HG03460 (cell line): Measurements from ENCODE around the gene APOC3.

Experiments
- ATAC-seq: cut with Tn5 transposase; IDR thresholded peaks from one replicate; pipeline ENCODE4 v1.9.1; 2021; ENCODE audit not compliant: unreplicated experiment

Gene APOC3

GRCh38 chr11:116843661-116844060 is 14.0 kb downstream of the APOC3 start:
- ATAC-seq: no peak

GRCh38 chr11:116844722-116845121 is 15.0 kb downstream of the APOC3 start:
- ATAC-seq: no peak

GRCh38 chr11:116847612-116848011 is 17.9 kb downstream of the APOC3 start:
- ATAC-seq: no peak

GRCh38 chr11:116849060-116849459 is 19.4 kb downstream of the APOC3 start:
- no peak for ATAC-seq

- ATAC-seq: no peak
Measured at GRCh38 chr11:116849486-116849885, 19.8 kb downstream of the APOC3 start.

- ATAC-seq: no peak
Measured at GRCh38 chr11:116851626-116852025, 21.9 kb downstream of the APOC3 start.

GRCh38 chr11:116852261-116853031 is 22.7 kb downstream of the APOC3 start:
- no peak for ATAC-seq

GRCh38 chr11:116853461-116854073 is 23.9 kb downstream of the APOC3 start:
- peak; percentile 92 for ATAC-seq

- ATAC-seq: no peak
Measured at GRCh38 chr11:116855413-116855812, 25.7 kb downstream of the APOC3 start.

- ATAC-seq: no peak
Measured at GRCh38 chr11:116856423-116856822, 26.7 kb downstream of the APOC3 start.

- no peak for ATAC-seq
Measured at GRCh38 chr11:116857316-116857715, 27.6 kb downstream of the APOC3 start.

- ATAC-seq: no peak
Measured at GRCh38 chr11:116857936-116858335, 28.2 kb downstream of the APOC3 start.

GRCh38 chr11:116859175-116859574 is 29.5 kb downstream of the APOC3 start:
- no peak for ATAC-seq

- no peak for ATAC-seq
Measured at GRCh38 chr11:116860303-116860702, 30.6 kb downstream of the APOC3 start.

GRCh38 chr11:116861539-116861938 is 31.8 kb downstream of the APOC3 start:
- no peak for ATAC-seq

GRCh38 chr11:116862185-116862584 is 32.5 kb downstream of the APOC3 start:
- no peak for ATAC-seq

GRCh38 chr11:116862951-116863350 is 33.2 kb downstream of the APOC3 start:
- no peak for ATAC-seq

GRCh38 chr11:116864531-116864930 is 34.8 kb downstream of the APOC3 start:
- no peak for ATAC-seq

GRCh38 chr11:116865696-116866095 is 36.0 kb downstream of the APOC3 start:
- no peak for ATAC-seq

- no peak for ATAC-seq
Measured at GRCh38 chr11:116866804-116867455, 37.2 kb downstream of the APOC3 start.

GRCh38 chr11:116867619-116868018 is 37.9 kb downstream of the APOC3 start:
- ATAC-seq: no peak

GRCh38 chr11:116868066-116868465 is 38.4 kb downstream of the APOC3 start:
- ATAC-seq: no peak
